Brain pericyte (primary cell): ENCODE data around the gene SYNGR1.
"Not testable (repeated sequence)": the region's sequence is repeated elsewhere in the genome, so short reads cannot be mapped to it uniquely, and the experiment has no call there.

Experiments
- DNase-seq: peaks from one replicate; pipeline ENCODE4 v3.0.0-alpha.2; 2012; ENCODE audit warnings: low read depth, low spot score

The SYNGR1 gene

DNA sequence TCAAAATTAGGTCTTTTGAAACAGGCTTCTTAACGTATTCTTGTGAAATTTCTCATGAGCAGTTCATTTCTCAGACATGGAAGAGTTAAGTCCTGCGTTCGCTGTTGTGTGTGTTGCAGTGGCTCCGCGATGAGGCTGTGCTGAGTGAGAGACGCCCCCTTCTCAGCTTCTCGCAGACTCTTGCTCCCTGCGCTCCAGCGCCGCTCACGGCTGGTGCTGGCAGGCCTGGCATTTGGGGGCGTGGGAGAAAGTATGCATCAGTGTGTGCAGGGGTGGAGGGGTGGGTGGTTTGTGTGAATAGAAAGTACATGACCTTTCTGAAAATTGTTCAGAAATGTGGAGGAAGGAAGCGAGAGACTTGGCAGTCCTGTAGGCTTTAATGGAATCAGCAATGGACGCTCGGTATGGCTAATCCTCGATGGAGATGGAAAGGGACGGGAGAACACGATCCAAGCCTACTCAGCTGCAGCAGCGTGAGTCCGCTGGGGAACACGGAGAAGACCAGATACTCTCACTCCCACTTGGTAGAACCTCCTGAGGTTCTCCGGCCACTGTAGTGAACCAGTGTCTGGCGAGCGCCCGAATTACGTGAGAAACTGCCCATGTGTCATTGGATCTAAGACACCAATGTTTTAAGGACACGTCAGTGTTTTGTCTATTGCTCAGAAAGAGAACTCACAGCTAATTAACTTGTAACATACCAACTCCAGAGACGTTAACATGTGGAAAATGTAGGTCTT is 55.7 kb downstream of the SYNGR1 start:
- DNase-seq = no peak

DNA sequence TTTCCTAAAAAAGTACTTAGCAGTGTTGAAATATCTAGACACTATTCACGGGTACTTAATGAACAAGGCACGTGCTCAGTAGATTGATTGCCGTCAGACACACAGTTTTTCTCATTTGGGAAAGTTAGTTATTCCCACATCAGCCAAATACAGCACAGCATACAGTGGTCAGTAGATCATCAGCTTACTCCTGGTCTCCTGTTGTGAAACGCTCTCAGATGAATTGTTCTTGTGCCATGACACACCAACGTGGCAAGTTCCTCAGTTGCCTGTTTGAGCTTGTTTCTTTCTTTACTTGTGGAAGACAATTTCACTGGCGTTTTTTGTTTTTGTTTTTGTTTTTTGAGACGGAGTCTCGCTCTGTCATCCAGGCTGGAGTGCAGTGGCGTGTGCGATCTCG is 58.4 kb downstream of the SYNGR1 start:
- DNase-seq = no peak

DNA sequence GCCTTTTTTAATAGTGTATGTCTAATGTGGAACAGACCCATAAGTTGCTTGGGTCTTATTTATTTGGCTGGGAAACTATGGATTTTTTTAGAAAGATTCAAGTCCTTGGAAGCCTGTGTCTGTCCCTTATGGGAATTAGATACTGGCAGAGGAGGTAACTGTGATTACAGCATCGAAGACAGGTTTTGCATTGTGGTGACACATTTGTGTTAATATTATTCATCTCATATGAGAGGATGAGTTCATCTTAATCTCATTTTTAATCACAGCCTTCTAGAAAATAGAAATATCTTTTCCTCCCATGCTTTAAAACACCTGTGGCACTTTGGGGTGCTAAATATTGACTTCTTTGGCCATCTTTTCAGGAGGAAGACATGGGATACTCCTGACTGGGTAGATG is 59.0 kb downstream of the SYNGR1 start:
- DNase-seq = no peak

DNA sequence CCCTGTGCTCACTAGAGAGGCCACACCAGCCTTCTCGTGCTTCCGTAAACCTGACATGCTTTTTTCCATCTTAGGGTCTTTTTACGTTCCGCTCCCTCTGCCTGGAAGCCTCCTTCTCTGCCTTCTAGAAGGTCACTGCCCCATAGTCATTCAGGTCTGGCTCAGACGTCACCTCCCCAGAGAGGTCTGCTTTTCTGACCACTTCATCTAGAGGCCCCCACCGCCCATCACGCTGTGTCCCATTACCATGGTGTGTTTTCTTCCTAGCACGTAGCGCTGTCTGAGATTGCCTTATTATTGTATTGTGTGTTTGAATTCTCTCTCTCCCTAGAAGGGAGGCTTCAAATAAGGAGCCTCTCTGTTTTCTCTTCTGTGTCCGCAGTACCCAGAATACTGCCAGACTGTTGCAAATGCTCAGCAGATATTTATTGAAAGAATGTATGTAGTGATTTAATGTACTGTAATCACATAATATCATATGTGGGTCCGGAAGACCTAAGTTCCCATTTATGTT is 59.8 kb downstream of the SYNGR1 start:
- DNase-seq = no peak

DNA sequence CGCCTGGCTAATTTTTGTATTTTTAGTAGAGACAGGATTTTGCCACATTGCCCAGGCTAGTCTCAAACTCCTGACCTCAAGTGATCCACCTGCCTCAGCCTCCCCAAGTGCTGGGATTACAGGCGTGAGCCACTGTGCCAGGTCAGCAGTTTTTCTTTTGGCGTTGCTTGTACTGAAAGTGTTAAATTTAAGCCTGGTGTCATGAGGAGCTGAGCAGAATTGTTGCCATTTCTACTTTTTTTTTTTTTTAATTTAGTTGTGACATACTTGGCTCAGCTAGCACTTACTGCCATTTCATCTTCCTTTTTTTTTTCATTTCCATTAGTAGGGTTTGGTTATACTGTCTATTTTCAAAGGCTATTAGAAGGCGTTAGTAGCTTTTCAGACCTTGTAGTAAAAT is 60.5 kb downstream of the SYNGR1 start:
- no peak for DNase-seq

DNA sequence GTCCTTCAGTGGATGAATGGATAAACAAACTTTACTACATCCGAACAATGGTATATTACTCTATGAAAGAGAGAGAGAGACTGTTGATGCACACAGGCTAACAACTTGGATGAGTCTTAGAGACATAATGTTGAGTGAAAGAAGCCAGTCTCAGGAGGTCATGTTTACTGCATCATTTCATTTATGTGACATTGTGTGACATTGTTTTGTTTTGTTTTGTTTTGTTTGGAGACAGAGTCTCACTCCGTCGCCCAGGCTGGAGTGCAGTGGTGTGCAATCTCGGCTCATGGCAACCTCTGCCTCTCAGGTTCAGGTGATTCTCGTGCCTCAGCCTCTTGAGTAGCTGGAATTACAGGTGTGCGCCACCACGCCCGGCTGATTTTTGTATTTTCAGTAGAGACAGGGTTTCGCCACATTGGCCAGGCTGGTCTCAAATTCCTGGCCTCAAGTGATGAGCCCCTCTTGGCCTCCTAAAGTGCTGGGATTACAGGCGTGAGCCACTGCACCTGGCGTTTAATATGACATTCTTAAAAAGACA is 62.1 kb downstream of the SYNGR1 start:
- DNase-seq = not testable (repeated sequence)

DNA sequence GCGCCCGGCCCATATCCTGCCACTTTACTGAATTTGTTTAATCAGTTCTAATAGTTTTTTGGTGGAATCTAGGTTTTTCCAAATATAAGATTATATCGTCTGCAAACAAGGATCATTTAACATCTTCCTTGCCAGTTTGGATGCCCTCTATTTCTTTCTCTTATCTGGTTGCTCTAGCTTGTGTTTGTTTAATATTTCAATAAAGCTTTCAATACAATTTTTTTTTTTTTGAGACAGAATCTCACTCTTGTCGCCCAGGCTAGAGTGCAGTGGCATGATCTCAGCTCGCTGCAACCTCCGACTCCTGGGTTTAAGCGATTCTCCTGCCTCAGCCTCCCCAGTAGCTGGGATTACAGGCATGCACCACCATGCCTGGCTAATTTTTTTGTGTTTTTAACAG is 63.4 kb downstream of the SYNGR1 start:
- DNase-seq = not testable (repeated sequence)

DNA sequence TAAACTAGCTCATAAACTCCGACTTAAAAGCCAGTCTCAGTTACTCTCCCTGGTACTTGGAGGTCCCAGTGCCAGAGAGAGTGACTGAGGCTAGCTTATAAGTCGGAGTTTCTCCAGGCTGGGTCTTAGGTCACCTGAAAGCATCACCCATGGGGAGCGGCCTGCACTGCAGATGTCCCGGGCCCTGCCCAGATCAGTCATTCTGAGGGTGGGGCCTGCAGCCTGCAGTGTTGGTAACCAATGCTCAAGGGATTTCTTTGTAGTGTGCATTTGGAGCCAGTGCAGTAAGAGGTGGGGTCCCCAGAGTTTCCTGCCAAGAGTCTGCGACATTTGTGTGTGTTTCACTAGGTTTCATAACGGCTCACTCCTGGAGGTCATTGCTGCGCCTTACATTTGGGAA is 64.6 kb downstream of the SYNGR1 start:
- no peak for DNase-seq

DNA sequence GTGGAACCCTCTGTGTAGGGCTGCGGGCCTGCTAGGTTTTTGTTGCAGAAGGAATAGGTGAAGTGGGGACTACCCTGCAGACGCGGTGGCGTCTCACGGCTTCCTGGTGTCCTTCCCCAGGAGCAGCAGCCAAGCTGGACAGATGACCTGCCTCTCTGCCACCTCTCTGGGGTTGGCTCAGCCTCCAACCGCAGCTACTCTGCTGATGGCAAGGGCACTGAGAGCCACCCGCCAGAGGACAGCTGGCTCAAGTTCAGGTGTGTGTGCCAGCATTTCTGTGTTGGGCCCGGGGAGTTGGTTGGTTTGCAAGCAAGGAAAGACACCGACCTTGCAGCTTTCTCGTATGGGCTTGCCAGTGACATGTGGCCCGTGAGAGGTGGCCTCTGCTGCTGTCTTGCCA is 65.1 kb downstream of the SYNGR1 start:
- no peak for DNase-seq

DNA sequence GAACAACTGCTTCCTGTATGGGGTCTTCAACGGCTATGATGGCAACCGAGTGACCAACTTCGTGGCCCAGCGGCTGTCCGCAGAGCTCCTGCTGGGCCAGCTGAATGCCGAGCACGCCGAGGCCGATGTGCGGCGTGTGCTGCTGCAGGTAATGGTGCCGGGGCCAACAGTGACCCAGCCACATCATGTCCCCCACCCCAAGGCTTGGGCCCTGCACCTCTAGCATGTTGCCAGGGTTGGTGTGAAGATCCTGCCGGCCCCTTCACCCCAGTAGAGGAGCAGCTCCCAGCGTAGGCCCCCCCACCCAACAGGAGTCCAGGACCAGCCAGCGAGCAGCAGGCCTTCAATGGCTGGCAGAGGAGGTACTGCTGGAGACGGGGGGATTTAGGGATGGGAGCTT is 65.7 kb downstream of the SYNGR1 start:
- no peak for DNase-seq

DNA sequence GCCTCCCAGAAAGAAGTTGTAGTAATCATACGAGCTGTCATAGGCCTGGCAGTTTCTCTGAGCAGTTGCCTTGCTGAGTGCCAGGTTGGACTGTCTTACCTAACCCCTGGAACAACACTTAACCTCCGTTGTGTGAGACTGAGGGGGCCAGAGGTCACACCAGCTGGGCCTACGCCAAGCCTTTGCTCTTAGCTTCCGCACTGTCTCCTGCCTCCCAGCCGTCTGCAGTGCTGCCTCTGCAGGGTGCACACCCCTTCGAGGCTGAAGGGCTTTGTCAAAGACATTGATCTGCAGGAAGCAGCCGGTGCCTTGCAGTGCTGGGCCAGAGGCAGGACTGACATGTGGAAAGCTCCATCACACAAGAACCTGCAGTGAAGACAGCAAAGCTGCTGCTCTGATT is 66.5 kb downstream of the SYNGR1 start:
- no peak for DNase-seq

DNA sequence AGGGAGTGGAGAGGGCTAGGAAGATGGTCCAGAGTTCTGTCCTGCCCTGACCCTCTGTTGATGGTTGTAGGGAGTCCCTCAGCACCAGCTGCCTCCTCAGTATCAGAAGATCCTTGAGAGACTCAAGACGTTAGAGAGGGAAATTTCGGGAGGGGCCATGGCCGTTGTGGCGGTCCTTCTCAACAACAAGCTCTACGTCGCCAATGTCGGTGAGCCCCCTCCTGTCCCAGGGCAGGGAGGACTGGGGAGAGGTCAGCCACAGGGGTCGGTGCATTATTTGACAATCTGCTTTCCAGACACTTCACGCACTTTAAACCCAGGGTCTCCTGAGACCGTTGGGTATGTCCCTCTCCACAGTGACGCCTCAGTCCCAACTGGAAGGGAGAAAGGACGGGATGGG is 67.8 kb downstream of the SYNGR1 start:
- no peak for DNase-seq

DNA sequence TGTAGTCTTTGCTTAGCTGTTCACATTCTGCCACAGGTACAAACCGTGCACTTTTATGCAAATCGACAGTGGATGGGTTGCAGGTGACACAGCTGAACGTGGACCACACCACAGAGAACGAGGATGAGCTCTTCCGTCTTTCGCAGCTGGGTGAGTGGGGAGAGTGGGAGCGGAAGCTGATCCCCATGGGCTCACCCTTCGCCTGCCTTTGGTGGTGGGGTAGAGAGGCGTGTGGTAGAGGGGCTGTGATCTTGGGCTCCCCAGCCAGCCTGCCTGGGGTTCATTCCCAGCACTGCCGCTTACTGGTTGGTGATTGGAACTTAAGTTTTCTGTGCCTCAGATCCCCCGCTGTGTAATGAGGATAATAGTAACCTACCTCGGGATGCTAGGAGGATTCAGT is 68.9 kb downstream of the SYNGR1 start:
- no peak for DNase-seq

DNA sequence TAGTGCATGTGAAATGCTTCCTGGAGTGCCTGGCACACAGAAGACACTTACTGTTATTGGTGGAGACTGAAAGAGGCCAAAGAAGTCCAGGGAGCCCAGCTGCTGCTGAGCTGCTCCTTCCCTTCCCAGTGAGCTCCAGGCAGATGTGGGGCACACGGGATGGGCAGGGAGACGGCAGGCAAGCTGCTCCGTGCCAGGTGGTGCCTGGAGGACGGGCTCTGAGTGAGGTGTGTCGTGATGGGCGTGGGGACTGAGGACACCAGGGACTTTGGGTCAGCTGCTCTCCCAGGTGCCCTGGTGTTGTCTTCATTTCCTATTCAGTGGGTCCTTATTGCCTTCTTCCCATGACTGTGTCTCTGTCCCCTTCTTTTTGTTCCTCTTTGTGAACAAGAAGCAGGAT is 69.3 kb downstream of the SYNGR1 start:
- no peak for DNase-seq

DNA sequence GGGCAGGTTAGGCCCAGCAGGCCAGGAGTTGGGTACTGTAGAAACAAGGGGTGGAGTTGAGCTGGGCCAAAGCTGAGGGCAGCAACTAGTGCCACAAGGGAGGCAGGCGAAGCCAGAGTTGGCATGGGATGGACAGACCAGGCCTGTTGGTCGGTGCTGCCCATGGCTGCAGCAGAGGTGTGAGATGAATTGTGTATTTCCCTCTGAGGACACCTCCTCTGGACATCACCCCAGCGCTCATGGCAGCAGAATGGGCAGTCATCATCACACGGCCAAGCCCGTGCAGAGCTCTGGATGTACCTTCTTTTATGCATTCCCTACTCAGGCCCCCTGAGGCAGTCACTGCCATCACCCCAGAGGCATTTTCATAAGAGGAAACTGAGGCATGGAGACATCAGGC is 70.1 kb downstream of the SYNGR1 start:
- DNase-seq = no peak

DNA sequence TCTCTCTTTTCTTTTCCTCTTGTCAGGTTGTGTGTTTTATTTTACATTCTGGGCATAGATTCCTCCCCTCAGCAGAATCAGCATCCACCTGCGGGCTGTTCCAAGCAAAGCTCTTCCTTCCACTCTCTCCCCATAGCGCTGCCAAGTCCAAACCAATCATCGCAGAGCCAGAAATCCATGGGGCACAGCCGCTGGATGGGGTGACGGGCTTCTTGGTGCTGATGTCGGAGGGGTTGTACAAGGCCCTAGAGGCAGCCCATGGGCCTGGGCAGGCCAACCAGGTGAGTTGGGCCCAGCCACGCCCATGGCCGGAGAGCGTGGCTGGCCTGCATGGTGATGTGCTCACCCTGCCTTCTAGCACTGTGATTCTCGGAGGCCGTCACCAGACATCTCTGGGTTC is 71.9 kb downstream of the SYNGR1 start:
- DNase-seq = no peak

DNA sequence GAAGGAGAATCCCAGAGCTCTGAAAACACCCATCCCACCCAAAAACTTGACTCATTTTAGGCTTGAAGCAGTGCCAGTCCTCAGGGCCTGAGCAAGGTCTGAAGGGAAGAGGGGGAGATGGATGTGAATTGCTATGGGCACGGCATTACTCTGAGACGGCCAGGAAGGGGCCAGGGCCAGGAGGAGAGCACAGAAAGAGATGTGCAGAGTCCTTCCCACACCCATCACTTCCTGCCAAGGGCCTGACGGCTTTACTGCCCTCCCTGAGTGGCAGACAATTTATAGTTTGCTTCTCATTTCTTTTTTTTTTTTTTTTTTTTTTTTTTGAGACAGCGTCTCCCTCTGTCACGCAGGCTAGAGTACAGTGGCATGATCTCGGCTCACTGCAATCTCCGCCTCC is 72.3 kb downstream of the SYNGR1 start:
- no peak for DNase-seq

DNA sequence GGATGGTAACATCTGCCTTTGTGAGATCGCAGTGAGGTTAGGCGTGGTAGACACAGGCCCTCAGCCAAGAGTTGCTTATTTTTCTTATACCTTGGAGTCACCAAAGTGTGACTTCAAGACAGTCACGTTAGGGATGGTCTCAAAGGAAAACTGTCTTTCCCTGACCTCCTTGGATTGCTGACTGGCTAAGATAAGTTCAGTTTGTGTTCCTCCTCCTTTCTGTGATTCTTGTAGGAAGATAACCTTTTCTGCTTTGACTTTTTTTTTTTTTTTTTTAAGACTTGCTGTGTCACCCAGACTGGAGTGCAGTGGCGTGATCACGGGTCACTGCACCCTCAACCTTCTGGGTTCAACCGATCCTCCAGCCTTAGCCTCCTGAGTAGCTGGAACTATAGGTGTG is 72.9 kb downstream of the SYNGR1 start:
- DNase-seq = no peak

DNA sequence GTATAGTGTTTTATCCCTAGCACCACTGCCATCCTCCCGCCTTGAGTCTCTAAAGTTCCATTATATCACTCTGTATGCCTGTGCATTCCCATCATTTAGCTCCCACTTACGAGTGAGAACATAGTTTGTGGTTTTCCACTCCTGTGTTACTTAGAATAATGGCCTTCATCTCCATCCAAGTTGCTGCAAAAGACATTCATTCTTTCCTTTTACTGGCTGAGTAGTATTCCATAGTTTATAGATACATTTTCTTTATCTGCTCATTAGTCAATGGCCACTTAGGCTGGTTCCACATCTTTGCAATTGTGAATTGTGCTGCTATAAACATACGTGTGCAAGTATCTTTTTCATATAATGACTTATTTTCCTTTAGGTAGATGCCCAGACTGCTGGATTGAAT is 74.2 kb downstream of the SYNGR1 start:
- DNase-seq = no peak

DNA sequence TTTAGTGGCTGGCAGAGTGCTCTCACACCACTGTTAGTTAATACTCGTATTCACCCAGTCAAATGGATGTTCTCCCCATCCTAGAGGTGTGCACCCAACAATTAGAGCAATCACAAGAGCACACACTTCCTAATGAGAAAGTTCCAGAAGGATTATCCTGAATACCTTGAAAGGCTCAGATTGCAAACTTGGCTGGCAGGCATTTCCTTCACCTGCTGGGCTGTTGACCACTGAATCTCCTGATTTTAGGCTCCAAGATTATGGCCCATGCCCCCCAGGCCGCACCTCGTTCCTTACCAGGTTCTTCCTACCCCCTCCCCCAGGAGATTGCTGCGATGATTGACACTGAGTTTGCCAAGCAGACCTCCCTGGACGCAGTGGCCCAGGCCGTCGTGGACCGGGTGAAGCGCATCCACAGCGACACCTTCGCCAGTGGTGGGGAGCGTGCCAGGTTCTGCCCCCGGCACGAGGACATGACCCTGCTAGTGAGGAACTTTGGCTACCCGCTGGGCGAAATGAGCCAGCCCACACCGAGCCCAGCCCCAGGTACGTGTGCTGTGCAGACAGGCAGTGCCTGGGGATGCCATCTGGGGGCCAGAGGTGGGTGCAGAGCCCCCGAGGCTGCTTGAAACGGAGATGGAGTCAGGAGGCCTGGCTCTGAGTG is 76.7 kb downstream of the SYNGR1 start:
- DNase-seq = no peak

DNA sequence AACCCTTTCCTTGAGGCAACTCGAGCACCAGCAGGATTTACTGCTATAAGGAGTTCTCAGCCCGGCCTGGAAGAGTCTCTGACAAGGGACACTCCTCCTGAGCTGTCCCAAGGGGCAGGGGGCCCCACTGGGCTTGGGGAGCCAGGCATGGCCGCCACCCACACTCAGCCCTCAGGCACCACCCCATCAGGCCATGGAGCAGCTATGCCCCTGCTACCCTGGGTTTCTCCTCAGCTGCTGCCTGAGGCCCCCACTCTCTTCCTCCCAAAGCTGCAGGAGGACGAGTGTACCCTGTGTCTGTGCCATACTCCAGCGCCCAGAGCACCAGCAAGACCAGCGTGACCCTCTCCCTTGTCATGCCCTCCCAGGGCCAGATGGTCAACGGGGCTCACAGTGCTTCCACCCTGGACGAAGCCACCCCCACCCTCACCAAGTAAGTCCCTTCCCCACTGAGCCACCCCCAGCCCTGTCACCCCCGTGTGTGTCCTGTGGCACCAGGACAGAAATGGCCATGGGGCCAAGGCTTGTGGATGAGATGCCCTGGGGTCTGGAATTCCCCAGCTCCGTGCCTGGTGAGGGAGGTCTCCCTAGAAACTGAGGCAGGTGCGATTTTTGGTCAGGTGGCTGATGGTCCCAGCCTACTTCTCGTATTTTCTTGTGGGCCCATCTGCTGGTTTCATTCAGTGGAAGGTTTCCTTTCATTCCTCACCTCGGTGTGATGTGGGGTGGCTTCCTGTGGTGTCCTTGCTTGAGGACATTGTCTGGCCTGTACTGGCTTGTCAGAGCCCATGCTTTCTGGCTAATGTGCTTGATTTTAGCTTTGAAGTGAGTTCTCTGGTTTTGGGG is 78.2 kb downstream of the SYNGR1 start:
- no peak for DNase-seq

DNA sequence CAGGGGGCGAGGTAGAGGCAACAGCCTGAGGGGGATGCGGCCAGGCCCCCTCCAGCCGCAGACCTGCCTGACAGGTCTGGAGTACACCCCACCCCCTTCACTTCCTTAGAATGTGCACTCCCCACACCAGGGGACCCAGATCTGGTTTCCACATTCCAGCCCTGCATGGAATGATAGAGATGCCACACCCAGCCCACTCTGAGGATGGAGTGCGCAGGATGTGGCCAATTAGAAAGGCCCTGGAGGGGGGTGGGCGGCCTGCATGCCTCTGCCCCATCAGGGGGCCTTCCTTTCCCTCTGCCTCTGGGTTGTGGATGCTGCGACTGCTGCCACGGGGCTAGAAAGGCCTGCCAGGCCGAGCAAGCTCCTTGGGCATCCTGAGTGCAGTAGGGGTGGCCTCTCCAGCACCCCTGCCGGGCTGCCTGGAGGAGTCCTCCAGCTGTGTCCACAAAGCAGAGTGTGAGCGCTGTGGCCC is 78.8 kb downstream of the SYNGR1 start:
- DNase-seq = peak; percentile 94
